NCI-H69 (cell line): ENCODE measurements around the gene ETFB.
"Not testable (repeated sequence)": the region's sequence is repeated elsewhere in the genome, so short reads cannot be mapped to it uniquely, and the experiment has no call there.

Source experiments
- DNase-seq: peaks from one replicate; lab custom pipeline; 2025; lab: John Stamatoyannopoulos, UW

Gene ETFB

GRCh38 chr19:51365965-51366388, at the start of gene ETFB:
TSS of gene ETFB (minus strand) at chr19:51366388. CDS start at chr19:51366326, 62 bp downstream.
- DNase-seq = no peak

- no peak for DNase-seq
These were observed 49.0 kb upstream of the ETFB start for GRCh38 chr19:51415187-51415586.

GRCh38 chr19:51410950-51411748, 45.0 kb upstream of the ETFB start:
- DNase-seq = no peak

- no peak for DNase-seq
These were observed 41.4 kb upstream of the ETFB start for GRCh38 chr19:51407511-51408131.

- no peak for DNase-seq
These were observed 35.9 kb upstream of the ETFB start for GRCh38 chr19:51402117-51402516.

- DNase-seq = not testable (repeated sequence)
These were observed 33.7 kb upstream of the ETFB start for GRCh38 chr19:51399936-51400335.

- DNase-seq = no peak
These were observed 33.0 kb upstream of the ETFB start for GRCh38 chr19:51399231-51399630.

- peak; percentile 3 for DNase-seq
These were observed 32.0 kb upstream of the ETFB start for GRCh38 chr19:51398096-51398704.

GRCh38 chr19:51397453-51397852, 31.3 kb upstream of the ETFB start:
- DNase-seq = not testable (repeated sequence)

GRCh38 chr19:51396175-51396574, 30.0 kb upstream of the ETFB start:
- DNase-seq = no peak

- peak; percentile 52 for DNase-seq
These were observed 28.1 kb upstream of the ETFB start for GRCh38 chr19:51394050-51394836.

GRCh38 chr19:51392701-51393100, 26.5 kb upstream of the ETFB start:
- no peak for DNase-seq

- no peak for DNase-seq
These were observed 25.0 kb upstream of the ETFB start for GRCh38 chr19:51391073-51391611.

GRCh38 chr19:51389143-51389542, 23.0 kb upstream of the ETFB start:
- no peak for DNase-seq

GRCh38 chr19:51387924-51388389, 21.8 kb upstream of the ETFB start, which contains the start of gene LIM2:
TSS of gene LIM2 (minus strand) at chr19:51387974. CDS start at chr19:51387443, 531 bp downstream.
- DNase-seq = no peak

GRCh38 chr19:51386882-51387520, 20.8 kb upstream of the ETFB start:
- no peak for DNase-seq

- no peak for DNase-seq
These were observed 15.8 kb upstream of the ETFB start for GRCh38 chr19:51382004-51382403.

GRCh38 chr19:51380379-51380778, 14.2 kb upstream of the ETFB start:
- no peak for DNase-seq

- no peak for DNase-seq
These were observed 11.2 kb upstream of the ETFB start for GRCh38 chr19:51377422-51377821.

GRCh38 chr19:51375504-51376221, 9.5 kb upstream of the ETFB start:
- DNase-seq = no peak
